Uterus (tissue), 4 donors: ENCODE results near the gene RIPPLY3. TPM values are rescaled to one million over a fixed set of nuclear protein-coding genes. Genes with fewer than 3 reads are reported as not detected.

Source experiments
- DNase-seq, 2 donors: peaks; one replicate each; pipeline ENCODE4 v3.0.0-alpha.2; 2019 to 2020
- H3K27ac ChIP-seq, 2 donors: fragments of 200-600 bp; sonication (generic); 1 replicate in 1 of 2; 2 replicates in 1 of 2; pipeline ENCODE4 v1.5.1; 2016 to 2018
- H3K27me3 ChIP-seq, 2 donors: fragments of 200-600 bp; sonication (generic); one replicate each; pipeline ENCODE4 v1.5.1; 2018 to 2019; ENCODE audit warnings: control low read depth in 1 of 2
- H3K36me3 ChIP-seq, 2 donors: fragments of 200-600 bp; sonication (generic); one replicate each; pipeline ENCODE4 v1.5.1; 2019; ENCODE audit warnings: control low read depth in 1 of 2
- H3K4me1 ChIP-seq, 2 donors: fragments of 200-600 bp; sonication (generic); one replicate each; pipeline ENCODE4 v1.5.1; 2018 to 2019; ENCODE audit warnings: control low read depth in 1 of 2
- H3K4me3 ChIP-seq, 2 donors: fragments of 200-600 bp; sonication (generic); 1 replicate in 1 of 2; 2 replicates in 1 of 2; pipeline ENCODE4 v1.5.1; 2018 to 2019; ENCODE audit warnings: mild to moderate bottlenecking in 1 of 2
- H3K9me3 ChIP-seq, 2 donors: fragments of 200-600 bp; sonication (generic); one replicate each; pipeline ENCODE4 v1.5.1; 2019; ENCODE audit warnings: control low read depth in 1 of 2
- CTCF ChIP-seq, 4 experiments: fragments of 200-600 bp in 2 of 4; fragments of 450-650 bp in 2 of 4; sonication (generic) in 2 of 4; IDR thresholded peaks; one replicate each; pipeline ENCODE4 v1.5.1; 2016 to 2019; ENCODE audit warnings: antibody characterized with exemption in 4 of 4, mild to moderate bottlenecking in 2 of 4, moderate library complexity in 1 of 4
- POLR2A ChIP-seq, 2 donors: fragments of 450-650 bp; IDR thresholded peaks; one replicate each; pipeline ENCODE4 v1.6.1; 2016; ENCODE audit warnings: antibody characterized with exemption in 2 of 2, mild to moderate bottlenecking in 1 of 2, moderate library complexity in 1 of 2
- intact Hi-C: fragments of 100-400 bp; cut with DNase I; formaldehyde crosslinking; loops from one replicate; pipeline ENCODE4 v1.15.1; 2023; ENCODE audit warnings: low total_unique reads
- total RNA-seq, 4 donors: library from RNA; depleted of rRNA in 3 of 4; stranded (reverse); fragments of >200 nt in 3 of 4; gene quantifications; one replicate each; pipeline versions ENCODE4 v1.1.0 to v1.2.4, GENCODE V29; 2014 to 2023
- donor health status: DM: yes; HTN: yes; CAD: no.

Gene RIPPLY3
- total RNA-seq, 4 donors from 2014 or later: 0.62 TPM; not detected in 3

- Histone ChIP-seq H3K4me3 (no peak overlapping the region), H3K4me1 (no peaks in the 10 kb centered on the region), H3K27ac (no peak overlapping the region), H3K36me3 (no peaks in the 10 kb centered on the region), H3K27me3 (no peaks in the 10 kb centered on the region), H3K9me3 (no peaks in the 10 kb centered on the region)
- DNase-seq: no peak
- intact Hi-C loops: no loop called here
- no peak for TF ChIP-seq POLR2A (IDR thresholded peaks at IDR 0.05)
- no peak for TF ChIP-seq CTCF (IDR thresholded peaks at IDR 0.05)
These were observed 30.2 kb upstream of the RIPPLY3 start for GRCh38 chr21:36976228-36976861.

- DNase-seq: peak; percentile 30 to 46
- Histone ChIP-seq H3K4me1 (no peaks in the 10 kb centered on the region), H3K9me3 (no peaks in the 10 kb centered on the region), H3K4me3 (no peak overlapping the region), H3K27ac (peak overlapping the region; percentile 46 to 58), H3K36me3 (no peaks in the 10 kb centered on the region), H3K27me3 (no peaks in the 10 kb centered on the region)
- intact Hi-C loops: no loop called here
- TF ChIP-seq POLR2A (IDR thresholded peaks at IDR 0.05) (no peak), CTCF (IDR thresholded peaks at IDR 0.05) (peak; percentile 69 to 86 (median 76))
These were observed 29.4 kb upstream of the RIPPLY3 start for GRCh38 chr21:36976882-36977651.

DNA sequence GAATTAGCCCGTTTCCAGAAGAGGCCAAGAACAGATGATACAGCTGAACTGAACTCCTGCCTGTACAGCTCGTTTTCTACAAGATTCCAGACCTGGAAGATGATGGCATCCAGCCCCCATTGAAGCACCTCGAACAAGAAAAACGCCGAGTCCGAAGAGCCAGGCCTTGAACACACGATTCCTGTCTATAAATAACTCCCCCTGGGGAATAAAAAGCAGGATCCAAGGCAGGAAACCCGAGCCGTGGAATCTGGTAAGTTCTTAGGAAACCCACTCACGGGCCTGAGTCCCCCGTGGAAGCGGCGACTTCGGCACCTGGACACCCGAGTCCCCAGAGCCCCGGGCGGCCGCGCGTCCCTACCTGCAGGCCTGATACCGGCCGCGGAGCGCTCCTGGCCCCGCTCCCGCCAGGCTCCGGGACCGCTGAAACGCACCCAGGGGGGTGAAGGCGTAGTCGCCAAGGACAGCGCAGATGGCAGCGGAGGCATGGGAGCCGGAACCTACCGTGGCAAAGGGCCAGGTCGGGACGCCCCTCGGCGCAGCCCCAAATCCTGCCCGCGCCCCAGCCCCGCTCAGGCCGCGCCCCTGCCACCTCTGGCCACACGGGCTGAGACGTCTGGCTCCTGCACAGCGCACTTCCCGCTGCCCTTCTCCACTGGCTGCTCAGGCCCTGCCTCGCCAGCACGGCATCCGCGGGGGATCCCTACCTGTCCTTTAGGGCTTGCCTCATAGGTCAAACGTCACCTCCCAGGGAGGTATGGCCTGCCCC lies 26.0 kb upstream of the RIPPLY3 start:
- no peaks in the 10 kb centered on the region for H3K4me1 ChIP-seq
- H3K4me3 ChIP-seq: peak overlapping the region; percentile 32 to 35
- intact Hi-C loops: no loop called here
- peak; percentile 19 to 27 for DNase-seq
- H3K27ac ChIP-seq: no peak overlapping the region
- H3K9me3 ChIP-seq: no peaks in the 10 kb centered on the region
- TF ChIP-seq CTCF (IDR thresholded peaks at IDR 0.05) (no peak), POLR2A (IDR thresholded peaks at IDR 0.05) (no peak)
- no peaks in the 10 kb centered on the region for H3K27me3 ChIP-seq
- no peaks in the 10 kb centered on the region for H3K36me3 ChIP-seq

DNA sequence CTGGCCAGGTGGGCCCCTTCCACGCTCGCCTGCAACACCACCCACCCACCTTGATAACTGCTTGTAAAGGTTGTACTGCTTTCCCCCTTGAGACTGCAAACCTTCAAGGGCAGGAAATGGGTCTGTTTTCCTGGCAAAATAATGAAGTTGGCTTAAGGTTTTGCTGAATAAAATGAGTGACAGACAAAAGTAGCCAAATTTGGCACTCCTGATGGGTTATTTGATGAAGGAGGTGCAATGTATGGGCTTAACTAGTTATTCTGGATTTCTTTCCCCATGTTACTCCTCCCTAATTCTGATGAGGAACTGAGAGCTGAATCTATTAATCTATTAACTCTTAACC lies 25.5 kb upstream of the RIPPLY3 start:
- Histone ChIP-seq H3K4me1 (no peaks in the 10 kb centered on the region), H3K4me3 (no peak overlapping the region), H3K36me3 (no peaks in the 10 kb centered on the region), H3K27me3 (no peaks in the 10 kb centered on the region), H3K27ac (no peak overlapping the region), H3K9me3 (no peaks in the 10 kb centered on the region)
- DNase-seq: no peak
- TF ChIP-seq CTCF (IDR thresholded peaks at IDR 0.05) (no peak), POLR2A (IDR thresholded peaks at IDR 0.05) (no peak)
- intact Hi-C loops: no loop called here
